Body of pancreas (tissue), 4 donors: ENCODE results near the gene MTR.

Source experiments
- POLR2A ChIP-seq, 3 donors: fragments of 450-650 bp; IDR thresholded peaks; one replicate each; pipeline ENCODE4 v1.6.1; 2016; ENCODE audit warnings: antibody characterized with exemption in 3 of 3, mild to moderate bottlenecking in 2 of 3
- TF ChIP-seq, protein P1 (sequence below), 7 experiments: fragments of 450-650 bp in 4 of 7; fragments of 200-600 bp in 3 of 7; sonication (generic) in 3 of 7; IDR thresholded peaks; one replicate each; pipeline ENCODE4 v1.5.1; 2016 to 2019; ENCODE audit warnings: antibody characterized with exemption in 7 of 7

GRCh38 chr1:236938760-236939159, 143.7 kb downstream of the MTR start:
- TF ChIP-seq, protein P1, sequence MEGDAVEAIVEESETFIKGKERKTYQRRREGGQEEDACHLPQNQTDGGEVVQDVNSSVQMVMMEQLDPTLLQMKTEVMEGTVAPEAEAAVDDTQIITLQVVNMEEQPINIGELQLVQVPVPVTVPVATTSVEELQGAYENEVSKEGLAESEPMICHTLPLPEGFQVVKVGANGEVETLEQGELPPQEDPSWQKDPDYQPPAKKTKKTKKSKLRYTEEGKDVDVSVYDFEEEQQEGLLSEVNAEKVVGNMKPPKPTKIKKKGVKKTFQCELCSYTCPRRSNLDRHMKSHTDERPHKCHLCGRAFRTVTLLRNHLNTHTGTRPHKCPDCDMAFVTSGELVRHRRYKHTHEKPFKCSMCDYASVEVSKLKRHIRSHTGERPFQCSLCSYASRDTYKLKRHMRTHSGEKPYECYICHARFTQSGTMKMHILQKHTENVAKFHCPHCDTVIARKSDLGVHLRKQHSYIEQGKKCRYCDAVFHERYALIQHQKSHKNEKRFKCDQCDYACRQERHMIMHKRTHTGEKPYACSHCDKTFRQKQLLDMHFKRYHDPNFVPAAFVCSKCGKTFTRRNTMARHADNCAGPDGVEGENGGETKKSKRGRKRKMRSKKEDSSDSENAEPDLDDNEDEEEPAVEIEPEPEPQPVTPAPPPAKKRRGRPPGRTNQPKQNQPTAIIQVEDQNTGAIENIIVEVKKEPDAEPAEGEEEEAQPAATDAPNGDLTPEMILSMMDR (IDR thresholded peaks at IDR 0.05) = no peak
- no peak for TF ChIP-seq POLR2A (IDR thresholded peaks at IDR 0.05)
